GM19467 (cell line): ENCODE data around the gene CYP27A1.

Source experiments
- ATAC-seq: cut with Tn5 transposase; IDR thresholded peaks from one replicate; pipeline ENCODE4 v1.9.1; 2021; ENCODE audit warnings: mild to moderate bottlenecking, moderate library complexity; ENCODE audit not compliant: unreplicated experiment

The CYP27A1 gene

DNA sequence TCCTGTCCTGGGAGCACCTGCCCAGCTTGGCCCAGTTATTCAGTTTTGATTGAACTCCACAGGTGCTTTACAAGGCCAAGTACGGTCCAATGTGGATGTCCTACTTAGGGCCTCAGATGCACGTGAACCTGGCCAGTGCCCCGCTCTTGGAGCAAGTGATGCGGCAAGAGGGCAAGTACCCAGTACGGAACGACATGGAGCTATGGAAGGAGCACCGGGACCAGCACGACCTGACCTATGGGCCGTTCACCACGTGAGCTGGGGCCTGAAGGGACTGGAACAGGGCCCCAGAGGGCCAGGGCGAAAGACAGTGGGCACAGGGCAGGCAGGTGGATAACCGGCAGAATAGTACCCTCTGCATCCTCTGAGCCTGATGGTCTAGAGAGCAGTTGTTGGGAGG is 27.6 kb downstream of the CYP27A1 start:
- ATAC-seq: no peak

DNA sequence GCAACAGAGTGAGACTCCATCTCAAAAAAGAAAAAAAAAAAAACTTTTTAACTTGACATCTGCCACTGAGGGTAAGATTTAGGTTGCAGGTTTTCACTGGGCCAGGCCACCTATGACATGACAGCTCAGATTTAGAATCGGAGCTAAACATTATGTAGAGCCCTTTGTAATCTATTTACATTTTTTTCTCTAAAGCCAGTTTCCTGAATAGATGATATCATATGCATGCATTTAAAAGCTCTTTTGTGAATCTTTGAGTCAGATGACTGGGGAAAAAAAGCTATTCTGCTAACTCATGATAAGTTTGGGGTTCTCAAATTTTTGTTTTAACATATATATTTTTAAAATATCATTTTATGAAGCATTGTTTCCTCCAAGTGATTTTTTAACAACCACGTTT is 28.3 kb downstream of the CYP27A1 start:
- no peak for ATAC-seq

DNA sequence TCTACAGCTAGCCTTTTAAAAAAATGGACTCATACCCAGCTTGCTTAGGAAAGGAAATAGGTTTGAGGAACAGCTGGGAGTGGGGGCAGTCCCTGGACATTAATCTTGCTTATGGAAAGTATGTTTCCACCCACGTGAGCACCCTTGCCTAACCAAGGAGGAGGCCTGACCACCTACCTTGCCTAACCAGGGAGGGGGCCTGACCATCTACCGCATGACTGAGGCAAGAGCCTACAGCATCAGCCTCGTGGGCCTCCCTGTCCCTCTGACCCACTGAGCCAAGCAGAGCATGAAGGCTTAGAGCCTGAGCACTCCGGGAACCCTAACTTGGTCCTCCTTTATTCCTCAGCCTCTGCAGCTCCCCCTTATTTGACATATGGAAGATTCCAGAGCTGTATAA is 29.4 kb downstream of the CYP27A1 start:
- no peak for ATAC-seq

DNA sequence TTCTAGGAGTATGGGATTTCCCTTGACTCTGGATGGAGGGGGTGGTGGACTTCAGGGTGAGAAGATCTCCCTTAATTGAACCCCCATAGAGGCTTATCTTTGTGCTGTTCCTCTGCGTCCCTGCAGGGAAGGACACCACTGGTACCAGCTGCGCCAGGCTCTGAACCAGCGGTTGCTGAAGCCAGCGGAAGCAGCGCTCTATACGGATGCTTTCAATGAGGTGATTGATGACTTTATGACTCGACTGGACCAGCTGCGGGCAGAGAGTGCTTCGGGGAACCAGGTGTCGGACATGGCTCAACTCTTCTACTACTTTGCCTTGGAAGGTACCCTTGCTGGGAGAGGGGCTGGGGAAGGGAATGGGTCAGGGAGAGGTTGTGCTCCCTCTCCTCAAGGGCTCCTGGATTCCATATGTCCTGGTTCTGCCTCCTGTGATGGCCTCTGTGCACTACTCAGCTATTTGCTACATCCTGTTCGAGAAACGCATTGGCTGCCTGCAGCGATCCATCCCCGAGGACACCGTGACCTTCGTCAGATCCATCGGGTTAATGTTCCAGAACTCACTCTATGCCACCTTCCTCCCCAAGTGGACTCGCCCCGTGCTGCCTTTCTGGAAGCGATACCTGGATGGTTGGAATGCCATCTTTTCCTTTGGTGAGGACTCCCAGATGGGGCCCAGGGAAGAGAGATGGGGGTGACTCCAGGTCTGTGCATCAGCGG is 30.3 kb downstream of the CYP27A1 start:
- ATAC-seq: no peak

DNA sequence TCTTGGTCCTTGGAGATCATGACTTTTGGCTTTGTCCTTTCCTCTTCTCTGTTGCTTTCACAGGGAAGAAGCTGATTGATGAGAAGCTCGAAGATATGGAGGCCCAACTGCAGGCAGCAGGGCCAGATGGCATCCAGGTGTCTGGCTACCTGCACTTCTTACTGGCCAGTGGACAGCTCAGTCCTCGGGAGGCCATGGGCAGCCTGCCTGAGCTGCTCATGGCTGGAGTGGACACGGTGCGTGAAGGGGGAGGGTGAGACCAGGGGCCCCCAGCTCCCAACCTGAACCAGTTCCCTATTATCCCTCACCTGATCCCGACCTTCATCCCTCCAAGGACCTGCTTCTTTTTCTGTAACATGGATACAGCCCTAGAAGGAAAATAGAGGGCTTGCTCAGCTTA is 30.9 kb downstream of the CYP27A1 start:
- no peak for ATAC-seq

DNA sequence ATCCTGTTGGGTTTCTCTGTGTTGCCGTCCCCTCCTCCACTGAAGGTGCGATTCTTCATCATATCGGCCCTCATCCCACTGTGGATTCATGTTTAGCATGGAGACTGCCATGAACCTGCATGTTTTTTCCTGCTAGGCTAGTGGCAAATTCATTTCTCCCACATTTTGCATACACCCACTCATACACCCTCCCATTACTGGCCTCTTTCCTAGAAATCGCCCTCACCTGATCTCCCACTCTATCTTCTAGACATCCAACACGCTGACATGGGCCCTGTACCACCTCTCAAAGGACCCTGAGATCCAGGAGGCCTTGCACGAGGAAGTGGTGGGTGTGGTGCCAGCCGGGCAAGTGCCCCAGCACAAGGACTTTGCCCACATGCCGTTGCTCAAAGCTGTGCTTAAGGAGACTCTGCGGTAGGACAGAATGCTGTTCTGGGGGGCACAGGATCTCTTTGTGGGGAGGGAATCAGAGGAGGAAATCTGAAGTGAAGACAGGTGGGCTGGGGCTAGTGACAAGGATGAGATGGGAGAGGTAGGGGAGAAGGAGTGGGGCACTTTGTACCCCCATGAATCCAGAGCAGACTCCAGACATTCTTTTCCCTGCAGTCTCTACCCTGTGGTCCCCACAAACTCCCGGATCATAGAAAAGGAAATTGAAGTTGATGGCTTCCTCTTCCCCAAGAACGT is 32.0 kb downstream of the CYP27A1 start:
- no peak for ATAC-seq

DNA sequence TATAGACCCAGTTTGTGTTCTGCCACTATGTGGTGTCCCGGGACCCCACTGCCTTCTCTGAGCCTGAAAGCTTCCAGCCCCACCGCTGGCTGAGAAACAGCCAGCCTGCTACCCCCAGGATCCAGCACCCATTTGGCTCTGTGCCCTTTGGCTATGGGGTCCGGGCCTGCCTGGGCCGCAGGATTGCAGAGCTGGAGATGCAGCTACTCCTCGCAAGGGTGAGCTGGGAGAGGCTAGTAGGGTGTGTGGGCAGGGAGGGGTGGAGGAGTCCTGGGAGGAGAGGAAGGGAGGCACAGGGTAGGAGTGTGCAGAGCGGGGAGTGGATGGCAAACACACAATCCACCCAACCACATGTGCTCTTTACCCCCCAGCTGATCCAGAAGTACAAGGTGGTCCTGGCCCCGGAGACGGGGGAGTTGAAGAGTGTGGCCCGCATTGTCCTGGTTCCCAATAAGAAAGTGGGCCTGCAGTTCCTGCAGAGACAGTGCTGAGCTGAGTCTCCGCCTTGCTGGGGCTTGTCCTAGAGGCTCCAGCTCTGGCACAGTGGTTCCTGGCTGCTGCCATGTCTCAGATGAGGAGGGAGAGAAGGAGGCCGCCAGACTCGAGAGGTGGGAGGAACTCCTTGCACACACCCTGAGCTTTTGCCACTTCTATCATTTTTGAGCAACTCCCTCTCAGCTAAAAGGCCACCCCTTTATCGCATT is 32.7 kb downstream of the CYP27A1 start:
- no peak for ATAC-seq

DNA sequence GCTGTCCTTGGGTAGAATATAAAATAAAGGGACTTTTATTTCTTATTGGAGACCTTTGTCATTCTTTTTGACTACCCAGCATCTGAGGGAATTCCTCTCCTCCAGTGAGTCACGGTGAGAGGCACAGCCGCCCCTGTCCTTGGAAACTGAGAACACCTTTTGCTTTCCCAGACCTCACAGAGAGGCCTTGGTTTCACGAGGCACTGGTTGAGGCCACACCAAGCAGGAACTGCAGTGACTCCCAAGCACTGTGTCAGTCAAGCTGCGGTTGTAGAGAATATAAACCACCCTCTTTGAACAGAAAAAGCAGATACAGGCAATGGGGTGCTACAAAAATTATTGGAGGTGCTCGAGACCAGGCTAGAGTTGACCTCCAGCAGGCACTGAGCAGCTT is 33.3 kb downstream of the CYP27A1 start:
- ATAC-seq: no peak

DNA sequence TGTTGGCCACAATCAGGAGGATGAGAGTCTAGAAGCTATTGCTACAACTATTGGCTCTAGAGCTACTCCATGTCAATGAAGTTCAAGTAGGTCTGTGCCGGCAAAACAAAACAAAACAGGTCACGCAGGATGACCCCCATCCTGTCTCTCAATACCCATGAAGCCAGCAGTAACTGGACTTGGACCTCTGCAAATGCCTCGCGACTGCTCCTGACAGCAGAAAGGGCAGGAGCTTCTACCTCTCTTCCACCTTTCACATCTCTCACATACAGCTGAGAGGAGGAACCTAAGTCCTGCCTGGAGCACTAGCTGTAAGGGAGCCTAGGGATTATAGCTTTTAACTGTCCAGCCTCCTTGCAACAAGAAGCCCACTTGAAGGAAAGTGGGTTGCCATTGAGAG is 33.7 kb downstream of the CYP27A1 start:
- no peak for ATAC-seq

DNA sequence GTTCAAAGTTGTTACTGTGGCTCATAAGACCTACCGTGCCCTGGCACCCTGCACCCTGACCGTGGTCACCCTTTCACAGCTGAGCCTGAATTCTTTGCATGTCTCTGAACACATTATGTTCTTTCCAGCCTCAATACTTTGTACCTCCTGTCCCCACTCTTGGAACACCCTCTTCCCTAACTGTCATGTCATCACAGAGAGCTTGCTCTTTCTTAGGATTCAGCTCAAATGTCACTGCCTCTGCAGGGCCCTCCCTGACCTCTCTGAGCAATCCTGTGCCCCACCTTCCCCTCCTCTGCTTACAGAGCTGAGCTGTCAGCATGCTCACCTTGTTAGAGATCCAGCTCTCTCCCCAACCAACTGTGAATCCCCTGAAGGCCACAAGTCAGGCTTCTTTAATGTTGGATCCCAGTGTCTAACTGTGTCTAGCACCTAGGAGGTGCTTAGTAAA is 34.6 kb downstream of the CYP27A1 start:
- ATAC-seq: no peak

DNA sequence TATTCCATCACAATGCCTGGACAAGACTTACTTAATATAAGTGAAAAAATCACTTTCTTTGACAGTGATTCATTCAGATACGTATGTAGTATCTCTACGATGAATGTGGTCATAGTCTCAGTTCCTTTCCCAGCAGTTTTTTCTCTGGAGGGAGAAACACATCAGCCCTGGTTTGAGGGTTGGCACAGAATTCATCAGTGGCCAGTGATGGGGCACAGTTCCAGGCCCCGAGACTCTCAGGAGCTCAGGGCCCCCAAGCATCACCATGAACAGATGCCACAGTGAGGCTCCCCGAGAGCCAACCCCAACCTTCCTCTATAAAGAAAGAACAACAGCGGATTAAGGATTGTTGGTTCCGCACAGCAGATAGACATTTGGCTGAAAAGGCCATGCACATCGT is 37.1 kb downstream of the CYP27A1 start:
- no peak for ATAC-seq

DNA sequence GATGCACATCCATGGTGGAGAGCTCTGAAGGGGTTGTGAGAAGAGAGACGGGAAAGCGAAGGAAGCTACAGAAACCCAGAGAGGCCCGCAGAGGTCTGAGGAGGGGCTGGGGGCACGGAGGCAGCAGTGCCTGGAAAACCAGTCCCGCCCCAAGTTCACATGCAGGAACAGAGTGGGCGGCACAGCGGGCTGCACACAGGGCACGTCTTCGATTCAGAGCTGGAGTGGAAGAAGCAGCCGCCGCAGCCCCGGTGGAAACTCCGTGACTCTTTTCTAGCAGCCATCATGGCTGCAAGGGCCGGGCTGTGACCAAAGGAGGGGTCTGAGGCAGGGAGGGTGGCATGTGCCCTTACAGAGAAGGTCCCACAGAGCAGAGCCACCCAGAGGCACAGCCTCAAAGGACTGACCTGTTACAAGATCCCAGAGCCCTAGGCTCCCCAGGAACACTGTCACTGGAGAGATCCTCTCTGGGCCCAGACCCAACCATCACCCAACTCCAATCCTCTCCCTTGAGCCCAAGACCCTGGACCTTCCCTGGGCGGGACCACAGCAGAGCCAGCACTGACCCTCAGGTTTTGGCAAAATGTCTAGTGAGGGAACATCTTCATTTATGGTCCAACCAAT is 38.9 kb downstream of the CYP27A1 start:
- no peak for ATAC-seq

DNA sequence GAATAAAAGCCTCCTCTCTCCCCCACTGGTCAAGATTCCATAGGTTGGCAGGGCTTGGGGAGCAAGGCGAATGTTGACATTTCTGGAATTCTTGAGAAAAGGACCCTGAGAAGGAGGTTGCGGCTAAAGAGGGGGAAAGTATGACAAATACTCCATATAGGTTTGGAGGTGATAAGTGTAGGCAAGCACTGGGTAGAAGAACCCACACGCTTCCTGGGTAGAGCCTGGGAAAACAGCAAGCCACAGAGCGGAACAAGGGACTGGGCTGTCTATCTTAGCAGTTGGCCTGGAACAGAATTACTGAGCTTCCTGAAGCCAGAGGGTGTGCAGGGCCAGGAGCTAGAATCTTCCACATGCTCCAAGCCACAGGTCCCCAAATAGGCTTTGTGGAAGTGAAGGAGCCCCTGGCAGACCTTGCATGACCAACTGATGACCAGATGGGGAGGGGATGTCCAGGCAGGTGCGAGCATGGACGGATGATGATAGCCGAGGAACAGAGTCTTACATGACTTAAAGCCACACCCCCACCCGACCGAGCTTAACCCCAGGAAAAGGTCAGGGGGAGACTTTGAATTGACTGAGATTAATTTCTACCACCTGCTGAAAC is 39.8 kb downstream of the CYP27A1 start:
- ATAC-seq: no peak

DNA sequence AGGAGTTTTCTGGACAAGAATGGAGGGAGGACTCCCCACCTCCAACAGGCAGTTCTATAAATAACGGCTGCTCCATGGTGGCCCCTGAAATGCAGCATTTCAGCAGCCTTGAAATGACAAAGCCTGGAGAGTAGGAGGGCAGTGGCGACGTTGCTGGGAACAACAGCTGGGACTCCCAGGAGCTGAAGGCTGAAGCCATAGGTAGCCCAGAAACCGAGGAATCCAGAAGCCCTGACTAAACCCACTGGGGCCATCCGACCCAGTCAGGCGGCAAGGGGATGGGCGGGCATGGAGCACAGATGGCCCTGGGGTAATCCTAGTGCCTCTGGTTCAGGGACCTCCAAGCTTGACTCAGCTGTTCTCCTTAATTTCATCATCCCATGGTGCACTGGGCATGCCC is 40.7 kb downstream of the CYP27A1 start:
- no peak for ATAC-seq

DNA sequence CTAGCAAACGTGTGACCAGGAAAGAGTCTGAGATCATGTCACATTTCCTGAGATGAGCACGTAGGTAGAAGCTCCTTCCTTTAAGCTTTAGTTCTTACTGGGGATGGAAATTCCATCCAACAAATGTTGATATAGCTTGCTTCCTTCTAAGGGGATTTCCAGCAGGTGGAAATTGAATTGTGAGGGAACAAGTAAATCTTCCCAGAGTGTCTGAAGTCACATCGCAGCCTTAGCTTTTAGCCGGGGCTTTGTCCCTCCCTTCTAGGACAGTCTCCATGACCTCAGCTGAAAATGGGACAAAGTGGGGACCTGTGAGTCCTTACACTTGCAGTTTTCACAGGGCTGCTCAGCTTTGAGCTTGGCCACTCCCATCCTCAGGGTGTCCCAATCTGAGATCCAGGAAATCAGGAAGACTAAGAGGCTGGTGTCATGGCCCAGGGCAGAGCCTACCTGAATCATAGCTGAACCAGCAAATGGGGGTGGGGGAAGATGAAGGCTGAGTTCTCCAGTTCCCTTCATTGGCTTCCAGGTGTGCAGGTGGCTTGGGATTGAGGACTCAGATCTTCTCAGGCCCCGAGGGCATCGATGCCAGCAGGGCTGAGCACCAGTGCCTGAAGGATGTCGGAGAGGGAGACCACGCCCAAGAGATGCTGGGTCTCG is 41.4 kb downstream of the CYP27A1 start:
- no peak for ATAC-seq

DNA sequence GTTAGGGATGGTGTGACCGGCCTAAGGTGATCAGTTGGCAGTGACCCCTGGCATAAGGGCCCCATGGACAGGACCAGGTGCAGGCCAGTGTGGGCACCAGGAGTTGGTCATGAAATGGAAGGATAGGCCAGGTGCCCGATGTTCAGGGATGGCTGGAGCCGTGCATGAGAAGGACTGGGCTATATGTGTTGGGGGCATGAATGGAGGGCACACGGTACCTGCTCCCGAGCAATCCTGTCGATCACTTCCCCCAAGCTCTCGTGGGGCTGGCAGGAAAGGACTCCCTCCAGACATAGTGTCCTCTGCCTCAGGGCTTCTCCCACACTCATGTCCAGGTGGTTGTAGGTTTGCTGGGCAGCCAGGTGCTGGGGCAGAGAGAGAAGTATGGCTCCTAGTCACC is 42.1 kb downstream of the CYP27A1 start:
- ATAC-seq: no peak

DNA sequence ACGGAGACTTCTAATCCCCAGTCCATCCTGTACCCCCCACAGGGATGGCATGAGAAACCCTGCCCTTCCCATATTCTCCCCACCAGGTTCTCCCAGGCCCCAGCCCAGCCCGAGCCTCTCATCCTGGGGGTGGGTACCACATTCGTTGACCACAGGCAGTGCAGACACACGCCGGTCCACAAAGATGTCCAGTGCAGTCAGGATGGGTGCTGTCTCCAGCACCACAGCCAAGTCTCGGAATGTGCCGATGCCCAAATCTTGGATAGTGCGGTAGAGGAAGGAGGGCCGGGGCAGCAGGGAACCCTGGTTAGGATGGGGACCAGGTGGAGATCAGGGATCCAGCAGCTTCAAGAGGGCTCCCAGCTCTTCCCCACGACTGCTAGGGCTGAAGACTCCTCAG is 44.8 kb downstream of the CYP27A1 start:
- ATAC-seq: no peak

DNA sequence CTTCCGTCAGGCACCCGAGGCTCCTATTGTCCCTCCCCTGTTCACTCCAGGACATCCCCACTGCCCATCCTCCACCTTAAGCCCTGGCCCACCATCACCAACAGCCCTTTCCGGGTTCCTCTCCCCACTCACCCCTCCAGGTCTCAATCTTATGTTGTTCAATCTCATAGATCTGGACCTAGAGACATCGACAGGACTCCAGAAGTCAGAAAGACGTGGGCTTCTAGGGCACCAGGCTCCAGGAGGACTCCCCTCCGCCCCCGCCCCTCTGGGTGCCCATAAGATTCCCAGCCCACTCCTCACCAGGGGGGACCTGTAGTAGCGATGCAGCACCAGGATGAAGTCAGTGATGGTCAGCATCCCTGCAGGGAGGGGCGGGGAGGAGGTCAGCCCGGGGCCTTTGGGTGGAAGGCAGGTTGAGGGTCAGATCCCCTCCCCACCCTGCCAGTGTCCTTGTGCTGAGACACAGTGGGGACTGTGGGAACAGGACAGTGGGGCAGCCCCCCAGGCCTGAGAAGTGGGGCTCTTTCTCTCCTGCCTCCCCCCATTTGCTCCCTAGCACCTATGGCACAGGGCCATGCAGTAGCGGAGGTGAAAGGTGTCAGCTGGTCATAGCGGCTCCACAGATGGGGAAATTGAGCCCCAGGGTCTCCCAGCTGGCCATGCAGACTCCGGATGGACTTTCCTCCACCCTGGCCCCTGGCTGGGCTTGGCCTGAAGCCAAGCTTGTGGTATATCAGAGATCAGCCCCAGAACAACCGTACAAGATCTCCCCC is 45.9 kb downstream of the CYP27A1 start:
- ATAC-seq: no peak

DNA sequence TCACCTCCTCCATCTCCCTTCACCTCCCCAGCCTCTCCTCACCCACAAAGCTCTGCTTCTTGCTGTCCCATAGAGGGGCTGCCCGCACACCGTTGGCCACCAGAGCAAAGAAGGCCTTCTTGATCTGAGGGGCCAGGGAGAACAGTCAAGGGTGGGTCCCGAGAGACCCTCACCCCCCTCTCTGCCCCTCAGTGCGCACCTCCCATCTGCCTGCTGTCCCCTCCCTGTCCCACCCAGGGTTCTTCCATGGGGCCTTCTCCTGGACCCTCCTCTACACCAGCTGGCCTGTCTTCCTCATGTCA is 46.5 kb downstream of the CYP27A1 start:
- ATAC-seq: no peak

DNA sequence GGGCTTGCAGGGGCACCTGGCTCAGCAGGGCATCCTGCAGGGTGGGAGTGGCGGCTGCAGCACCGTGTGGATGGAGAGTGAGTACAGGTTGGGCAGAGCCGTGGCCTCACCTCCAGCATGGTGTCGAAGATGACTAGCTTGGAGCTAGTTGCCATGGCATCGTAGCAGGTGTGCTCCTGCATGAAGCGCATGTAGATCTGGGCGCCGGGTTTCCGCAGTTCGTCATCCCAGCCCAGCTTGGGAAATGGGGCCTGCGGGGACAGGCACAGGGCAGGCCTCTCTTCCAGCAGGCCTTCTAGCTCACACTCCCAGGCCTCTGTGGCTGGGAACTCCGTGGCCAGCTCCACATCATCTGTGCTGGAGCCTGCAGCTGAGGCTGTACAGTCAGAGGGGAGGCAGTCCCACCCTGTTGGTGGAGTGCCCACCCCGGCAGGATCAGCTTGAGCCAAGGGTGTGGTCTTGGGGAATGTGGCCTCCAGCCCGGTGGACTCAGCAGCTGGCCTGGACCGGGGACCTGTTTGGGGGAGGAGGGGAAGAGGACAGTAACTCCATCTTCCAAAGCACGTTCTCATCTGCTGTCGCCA is 48.0 kb downstream of the CYP27A1 start:
- no peak for ATAC-seq
